Ectodermal cell (in vitro differentiated cells): Measurements from ENCODE around the gene P2RY13.

Experiments used
- H3K27ac ChIP-seq: 2 replicates; pipeline ENCODE4 v1.7.0; 2013; ENCODE audit warnings: mild to moderate bottlenecking, low read depth, low read length; ENCODE audit not compliant: insufficient read depth, poor library complexity, severe bottlenecking
- H3K27me3 ChIP-seq: 2 replicates; pipeline ENCODE4 v1.7.0; 2013; ENCODE audit warnings: mild to moderate bottlenecking, low read length; ENCODE audit not compliant: insufficient read depth, control insufficient read depth, poor library complexity, severe bottlenecking
- H3K36me3 ChIP-seq: one replicate; pipeline ENCODE4 v1.7.0; 2013; ENCODE audit warnings: low read length; ENCODE audit not compliant: control insufficient read depth, insufficient read depth
- H3K4me1 ChIP-seq: one replicate; pipeline ENCODE4 v1.7.0; 2013; ENCODE audit warnings: low read length; ENCODE audit not compliant: control insufficient read depth, insufficient read depth
- H3K4me3 ChIP-seq: 2 replicates; pipeline ENCODE4 v1.7.0; 2013; ENCODE audit warnings: low read depth, low read length, control low read depth; ENCODE audit not compliant: insufficient read depth
- H3K9me3 ChIP-seq: 2 replicates; pipeline ENCODE4 v1.7.0; 2013; ENCODE audit warnings: mild to moderate bottlenecking, low read length, moderate library complexity; ENCODE audit not compliant: control insufficient read depth
- WGBS, 2 experiments: methylation state at CpG; one replicate each; pipeline ENCODE4 v1.1.7; 2013; ENCODE audit warnings: missing lambda C conversion rate in 2 of 2; 5-methylcytosine and 5-hydroxymethylcytosine counted together

Gene P2RY13

DNA sequence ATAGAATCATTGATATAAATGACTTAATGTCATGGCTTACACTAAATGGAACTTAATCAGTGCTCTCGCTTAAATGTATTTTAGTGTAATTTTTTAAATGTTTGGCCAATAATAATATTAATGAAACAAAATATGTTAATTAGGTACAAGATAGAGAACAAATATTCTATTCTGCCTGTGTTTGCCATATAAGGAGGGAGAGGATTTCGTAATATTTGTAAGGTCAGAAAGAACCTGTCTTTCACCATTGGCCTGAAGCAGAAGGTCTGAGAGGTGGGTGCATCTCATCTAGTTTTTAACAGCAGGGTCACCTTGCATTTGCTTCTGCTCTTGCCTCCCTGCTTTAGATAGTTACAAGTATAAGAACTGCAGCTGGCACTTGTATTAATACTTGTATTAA, 15.2 kb downstream of the P2RY13 start:
- Histone ChIP-seq H3K9me3 (no peaks in the 10 kb centered on the region), H3K27ac (no peak overlapping the region), H3K36me3 (no peaks in the 10 kb centered on the region), H3K4me1 (no peaks in the 10 kb centered on the region), H3K27me3 (no peaks in the 10 kb centered on the region), H3K4me3 (no peak overlapping the region)
- 97 to 99% methylated on average over 2 of the region's 2 CpGs for WGBS, 2 experiments

- Histone ChIP-seq H3K27me3 (no peaks in the 10 kb centered on the region), H3K27ac (no peak overlapping the region), H3K9me3 (no peaks in the 10 kb centered on the region), H3K4me3 (no peak overlapping the region), H3K36me3 (no peaks in the 10 kb centered on the region), H3K4me1 (no peaks in the 10 kb centered on the region)
- WGBS, 2 experiments, result 76 to 79% methylated on average over 3 of the region's 3 CpGs
Measured at GRCh38 chr3:151312972-151313371, 16.4 kb downstream of the P2RY13 start.

DNA sequence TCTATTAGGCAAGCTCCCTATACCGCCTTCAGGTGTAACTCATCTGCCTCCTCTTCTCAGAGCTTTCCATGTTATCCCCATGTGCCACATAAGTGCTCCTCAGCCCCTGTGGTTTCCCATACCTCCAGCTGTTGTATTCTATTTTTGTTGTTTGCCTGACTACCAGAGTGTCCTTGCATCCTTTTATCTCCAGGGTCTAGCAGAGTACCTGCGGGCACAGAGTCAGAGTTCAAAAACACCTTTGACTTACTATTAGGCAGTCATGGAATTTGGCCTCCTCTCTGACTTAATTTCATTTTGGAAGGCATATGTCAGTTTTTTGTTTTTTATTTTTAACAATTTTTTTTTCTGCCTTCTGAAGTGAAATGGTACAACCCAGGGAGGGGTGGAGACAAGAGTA, 19.8 kb downstream of the P2RY13 start:
- no peaks in the 10 kb centered on the region for H3K27me3 ChIP-seq
- no peak overlapping the region for H3K27ac ChIP-seq
- H3K4me1 ChIP-seq, result peaks cover 4% of the 10 kb centered on the region
- no peaks in the 10 kb centered on the region for H3K9me3 ChIP-seq
- H3K4me3 ChIP-seq, result no peak overlapping the region
- WGBS, 2 experiments, result 89 to 98% methylated on average over 2 of the region's 2 CpGs
- no peaks in the 10 kb centered on the region for H3K36me3 ChIP-seq

DNA sequence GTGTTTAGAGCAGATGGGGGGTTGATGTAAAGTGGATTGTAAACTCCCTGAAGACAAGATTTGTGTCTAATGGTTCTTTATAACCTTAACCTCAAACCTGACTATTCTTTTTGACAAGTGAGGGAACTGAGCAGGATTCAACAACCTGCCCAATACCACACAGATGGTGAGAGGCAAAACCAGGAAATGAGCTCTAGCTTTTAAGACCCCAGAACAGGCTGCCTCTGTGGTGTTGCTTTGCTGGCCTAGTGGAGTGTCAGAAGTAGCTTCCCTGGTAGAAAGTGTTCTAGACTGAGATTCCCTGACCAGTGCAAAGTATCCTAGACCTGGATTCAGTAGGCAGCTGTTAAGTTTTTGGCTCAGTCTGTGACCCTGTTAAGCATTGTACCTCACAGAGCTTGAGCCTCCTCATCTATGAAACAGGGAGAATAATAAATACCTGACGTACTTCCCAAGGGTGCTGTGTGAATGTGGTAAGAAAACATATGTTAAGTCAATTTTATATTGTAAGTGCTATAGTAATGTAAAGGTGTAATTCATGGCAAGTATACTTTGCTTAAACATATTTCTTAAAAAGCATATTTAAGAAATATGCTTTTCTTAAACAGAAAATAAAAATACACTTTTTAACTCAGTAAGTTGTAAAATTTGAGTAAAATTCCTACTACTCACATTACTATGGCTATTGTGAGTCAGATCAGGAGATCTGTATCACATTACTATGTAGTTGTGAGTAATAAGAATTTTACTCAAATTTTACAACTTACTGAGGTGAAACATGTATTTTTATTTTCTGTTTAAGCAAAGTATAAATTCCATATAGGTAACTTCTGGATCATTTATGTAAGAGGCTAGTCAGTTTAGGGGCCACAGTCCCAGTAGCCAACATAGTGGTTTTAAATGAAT, 21.5 kb downstream of the P2RY13 start:
- H3K4me1 ChIP-seq, result peaks cover 4% of the 10 kb centered on the region
- H3K9me3 ChIP-seq, result no peaks in the 10 kb centered on the region
- H3K27ac ChIP-seq, result no peak overlapping the region
- no peak overlapping the region for H3K4me3 ChIP-seq
- no peaks in the 10 kb centered on the region for H3K36me3 ChIP-seq
- H3K27me3 ChIP-seq, result no peaks in the 10 kb centered on the region
- 83 to 92% methylated on average over 1 of the region's 1 CpG for WGBS, 2 experiments

DNA sequence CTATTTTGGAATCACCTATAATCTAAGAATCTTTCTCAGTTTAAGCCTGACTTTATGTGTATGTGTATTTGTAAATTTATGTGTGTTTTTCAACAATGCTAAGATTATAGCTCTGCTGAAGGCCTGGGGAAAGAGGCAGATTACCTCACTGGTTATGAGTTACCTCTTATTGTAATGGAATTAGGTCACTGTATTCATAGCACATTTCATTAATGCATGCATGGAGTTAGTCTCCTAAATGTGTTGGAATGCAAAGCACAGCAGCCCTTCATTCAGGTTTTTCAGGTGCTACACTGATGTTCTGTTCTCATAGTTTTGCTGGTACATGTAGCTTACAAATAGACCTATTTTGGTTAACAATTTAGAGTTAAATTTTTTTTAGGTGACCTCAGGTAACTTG, 22.2 kb downstream of the P2RY13 start:
- Histone ChIP-seq H3K27me3 (no peaks in the 10 kb centered on the region), H3K9me3 (no peaks in the 10 kb centered on the region), H3K4me1 (peaks cover 4% of the 10 kb centered on the region), H3K36me3 (no peaks in the 10 kb centered on the region), H3K4me3 (no peak overlapping the region), H3K27ac (no peak overlapping the region)

GRCh38 chr3:151306168-151306810, 23.1 kb downstream of the P2RY13 start:
- Histone ChIP-seq H3K9me3 (no peaks in the 10 kb centered on the region), H3K27me3 (no peaks in the 10 kb centered on the region), H3K27ac (no peak overlapping the region), H3K4me3 (no peak overlapping the region), H3K4me1 (peaks cover 4% of the 10 kb centered on the region), H3K36me3 (no peaks in the 10 kb centered on the region)
- 95 to 96% methylated on average over 6 of the region's 6 CpGs for WGBS, 2 experiments

DNA sequence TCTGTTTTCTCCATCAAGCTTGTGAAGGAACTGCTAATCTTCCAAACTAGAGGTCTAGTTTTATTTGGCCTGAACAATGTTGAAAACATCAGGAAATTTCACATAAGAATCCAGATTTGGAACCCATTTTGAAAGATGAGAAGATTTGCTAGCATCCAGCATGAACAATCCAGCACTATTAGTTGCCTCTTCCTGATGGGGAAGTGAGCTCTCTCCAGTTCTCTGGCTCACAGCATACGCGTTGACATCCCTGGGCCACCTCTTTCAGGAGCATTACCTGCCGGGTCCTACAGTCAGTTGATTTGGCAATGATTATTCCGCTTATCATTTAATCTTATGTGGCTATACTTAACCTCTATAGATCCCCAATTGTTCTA, 23.6 kb downstream of the P2RY13 start:
- H3K4me1 ChIP-seq, result peaks cover 4% of the 10 kb centered on the region
- no peaks in the 10 kb centered on the region for H3K9me3 ChIP-seq
- no peak overlapping the region for H3K4me3 ChIP-seq
- H3K36me3 ChIP-seq, result no peaks in the 10 kb centered on the region
- 92 to 94% methylated on average over 4 of the region's 4 CpGs for whole genome bisulfite sequencing, 2 experiments
- H3K27me3 ChIP-seq, result no peaks in the 10 kb centered on the region
- no peak overlapping the region for H3K27ac ChIP-seq

DNA sequence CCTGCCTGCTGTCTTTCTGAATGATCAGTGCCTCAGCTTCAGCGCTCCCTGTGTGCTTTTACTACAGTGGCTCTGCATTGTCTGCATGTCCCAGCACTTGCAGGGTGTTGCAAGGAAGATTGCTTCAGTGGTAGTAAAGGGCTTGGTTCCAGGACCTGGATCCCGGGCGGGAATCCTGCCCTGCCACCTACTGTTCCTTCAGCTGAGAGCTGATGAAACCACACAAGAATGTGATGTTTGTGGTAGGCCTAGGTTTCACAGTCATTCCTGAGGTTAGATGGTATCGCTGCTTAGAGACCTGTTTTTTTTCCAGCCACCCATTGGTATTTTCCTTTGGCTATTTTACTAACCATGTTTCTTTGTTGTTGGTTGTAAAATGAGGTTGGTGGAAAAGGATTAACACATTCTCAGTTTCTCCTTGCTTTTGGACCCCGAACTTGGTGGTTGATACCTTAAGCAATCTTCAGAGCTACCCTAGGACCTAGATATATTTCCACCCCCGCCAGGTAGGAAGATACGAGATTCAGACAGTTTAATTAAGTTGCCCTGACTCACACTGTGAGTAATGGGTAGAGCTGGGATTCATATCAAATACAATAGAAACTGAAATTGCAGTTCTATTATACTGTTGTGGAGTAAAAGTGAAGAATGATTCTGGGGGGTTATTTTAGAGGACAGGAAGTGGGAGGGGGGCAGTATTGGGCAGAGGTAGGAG, 24.1 kb downstream of the P2RY13 start:
- Histone ChIP-seq H3K36me3 (no peaks in the 10 kb centered on the region), H3K4me3 (no peak overlapping the region), H3K27me3 (no peaks in the 10 kb centered on the region), H3K9me3 (no peaks in the 10 kb centered on the region), H3K4me1 (peaks cover 4% of the 10 kb centered on the region), H3K27ac (peak overlapping the region; percentile 27)
- WGBS, 2 experiments, result 51 to 56% methylated on average over 7 of the region's 7 CpGs

- Histone ChIP-seq H3K27me3 (no peaks in the 10 kb centered on the region), H3K4me1 (peaks cover 4% of the 10 kb centered on the region), H3K36me3 (no peaks in the 10 kb centered on the region), H3K4me3 (no peak overlapping the region), H3K9me3 (no peaks in the 10 kb centered on the region), H3K27ac (no peak overlapping the region)
- WGBS, 2 experiments, result 64 to 70% methylated on average over 1 of the region's 2 CpGs
Measured at GRCh38 chr3:151303751-151304150, 25.6 kb downstream of the P2RY13 start.

DNA sequence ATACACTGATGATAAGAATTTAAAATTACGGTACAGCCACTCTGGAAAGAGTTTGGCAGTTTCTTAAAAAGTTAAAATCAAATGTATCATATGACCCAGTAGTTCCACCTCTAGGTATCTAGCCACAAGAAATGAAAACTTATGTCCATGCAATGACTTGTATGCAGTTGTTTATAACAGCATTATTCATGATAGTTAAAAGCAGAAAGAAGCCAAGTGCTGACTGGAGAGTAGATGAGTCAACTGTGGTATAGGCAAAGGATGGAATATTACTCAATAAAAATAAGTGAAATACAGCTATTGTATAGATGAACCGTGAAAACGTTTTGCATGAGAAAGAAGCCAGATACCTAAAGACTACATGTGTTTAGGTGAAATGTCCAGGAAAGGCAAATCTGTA, 27.6 kb downstream of the P2RY13 start:
- WGBS, 2 experiments, result 86 to 89% methylated on average over 2 to 3 of the region's 3 CpGs
- no peaks in the 10 kb centered on the region for H3K27me3 ChIP-seq

More for the DNA sequence above, 27.6 kb downstream of the P2RY13 start:
- no peaks in the 10 kb centered on the region for H3K36me3 ChIP-seq
- peaks cover 4% of the 10 kb centered on the region for H3K4me1 ChIP-seq
- H3K27ac ChIP-seq, result no peak overlapping the region
- H3K9me3 ChIP-seq, result no peaks in the 10 kb centered on the region
- H3K4me3 ChIP-seq, result no peak overlapping the region
